GM23338 (cell line): Measurements from ENCODE around the gene BMP8B. TPM values are rescaled to one million over a fixed set of nuclear protein-coding genes. Genes with fewer than 3 reads are reported as not detected.

Experiments
- ATAC-seq: fragments of 200-7000 bp; cut with Tn5 transposase; 3 replicates; pipeline ENCODE4 v1.9.1; 2020
- DNase-seq: peaks from one replicate; pipeline ENCODE4 v3.0.0-alpha.2; 2015; ENCODE audit warnings: low spot score
- H2AFZ ChIP-seq: fragments of 200-600 bp; sonication (generic); 2 replicates; pipeline ENCODE4 v1.8.0; 2016; ENCODE audit warnings: antibody characterized with exemption, mild to moderate bottlenecking, moderate library complexity
- H3F3A ChIP-seq: fragments of 200-600 bp; sonication (generic); replicated peaks from 2 replicates; pipeline ENCODE4 v1.8.0; 2017; ENCODE audit warnings: antibody characterized with exemption, mixed run types, low read depth
- H3K27ac ChIP-seq: fragments of 200-600 bp; sonication (generic); 2 replicates; pipeline ENCODE4 v1.6.1; 2016; ENCODE audit warnings: low read depth
- H3K27me3 ChIP-seq: fragments of 200-600 bp; sonication (generic); 2 replicates; pipeline ENCODE4 v1.8.0; 2016; ENCODE audit warnings: mild to moderate bottlenecking, mixed run types, moderate library complexity; ENCODE audit not compliant: insufficient read depth
- H3K36me3 ChIP-seq: fragments of 200-600 bp; sonication (generic); 2 replicates; pipeline ENCODE4 v1.8.0; 2016; ENCODE audit warnings: mild to moderate bottlenecking; ENCODE audit not compliant: insufficient read depth
- H3K4me1 ChIP-seq: fragments of 200-600 bp; sonication (generic); 2 replicates; pipeline ENCODE4 v1.8.0; 2016; ENCODE audit warnings: mild to moderate bottlenecking, moderate library complexity; ENCODE audit not compliant: insufficient read depth
- H3K4me2 ChIP-seq: fragments of 200-600 bp; sonication (generic); 2 replicates; pipeline ENCODE4 v1.7.1; 2017; ENCODE audit warnings: mixed run types
- H3K4me3 ChIP-seq: fragments of 200-600 bp; sonication (generic); 2 replicates; pipeline ENCODE4 v1.6.1; 2016; ENCODE audit warnings: mixed run types
- H3K79me2 ChIP-seq: fragments of 200-600 bp; sonication (generic); replicated peaks from 2 replicates; pipeline ENCODE4 v1.8.0; 2017; ENCODE audit warnings: mild to moderate bottlenecking; ENCODE audit not compliant: insufficient read depth
- H3K9me2 ChIP-seq: fragments of 200-600 bp; sonication (generic); 2 replicates; pipeline ENCODE4 v1.8.0; 2017; ENCODE audit not compliant: insufficient read depth
- H4K20me1 ChIP-seq: fragments of 200-600 bp; sonication (generic); replicated peaks from 2 replicates; pipeline ENCODE4 v1.8.0; 2017; ENCODE audit warnings: mild to moderate bottlenecking; ENCODE audit not compliant: insufficient read depth
- H3K27ac Mint-ChIP-seq: 2 replicates; pipeline ENCODE4 v1.8.0; 2020; ENCODE audit warnings: inconsistent platforms, mild to moderate bottlenecking, moderate library complexity, mixed read lengths
- H3K27me3 Mint-ChIP-seq: 3 replicates; pipeline ENCODE4 v1.8.0; 2022; ENCODE audit warnings: low read depth, mild to moderate bottlenecking, moderate library complexity, mixed read lengths, inconsistent platforms; ENCODE audit not compliant: insufficient read depth, poor library complexity
- H3K36me3 Mint-ChIP-seq: 3 replicates; pipeline ENCODE4 v1.8.0; 2021; ENCODE audit warnings: low read depth, mild to moderate bottlenecking, inconsistent platforms, moderate library complexity, mixed read lengths
- H3K4me1 Mint-ChIP-seq: 3 replicates; pipeline ENCODE4 v1.8.0; 2020; ENCODE audit warnings: mild to moderate bottlenecking, inconsistent platforms, mixed read lengths
- H3K4me3 Mint-ChIP-seq: 3 replicates; pipeline ENCODE4 v1.8.0; 2021; ENCODE audit warnings: moderate library complexity, mild to moderate bottlenecking, inconsistent platforms, mixed read lengths
- H3K9me3 Mint-ChIP-seq: 3 replicates; pipeline ENCODE4 v1.8.0; 2020; ENCODE audit warnings: moderate library complexity, mild to moderate bottlenecking, inconsistent platforms, mixed read lengths
- CREB1 ChIP-seq: fragments of 250-450 bp; sonication (Bioruptor Pico); IDR thresholded peaks from 2 replicates; pipeline ENCODE4 v1.5.0; 2020; ENCODE audit warnings: low read depth, mild to moderate bottlenecking, moderate library complexity
- CTCF ChIP-seq, 2 experiments: fragments of 200-600 bp in 1 of 2; sonication (generic) in 1 of 2; conservative IDR thresholded peaks; 2 replicates each; pipeline versions ENCODE4 v1.5.1 to v1.6.1; 2016 to 2017; ENCODE audit warnings: antibody characterized with exemption in 2 of 2, low read depth in 2 of 2, mild to moderate bottlenecking in 2 of 2, moderate library complexity in 1 of 2
- ETS1 ChIP-seq: IDR thresholded peaks from 2 replicates; pipeline ENCODE4 v1.6.1; 2016; ENCODE audit warnings: antibody characterized with exemption
- EZH2 ChIP-seq: fragments of 200-600 bp; sonication (generic); IDR thresholded peaks from one replicate; pipeline ENCODE4 v1.8.0; 2017; ENCODE audit warnings: antibody characterized with exemption, mild to moderate bottlenecking, low read depth; ENCODE audit not compliant: unreplicated experiment
- EZH2phosphoT487 ChIP-seq: fragments of 200-600 bp; sonication (generic); IDR thresholded peaks from one replicate; pipeline ENCODE4 v1.8.1; 2018; ENCODE audit warnings: antibody characterized with exemption; ENCODE audit not compliant: unreplicated experiment
- JUNB ChIP-seq: IDR thresholded peaks from one replicate; pipeline ENCODE4 v1.6.1; 2016; ENCODE audit warnings: antibody characterized with exemption; ENCODE audit not compliant: unreplicated experiment
- NANOG ChIP-seq: IDR thresholded peaks from 2 replicates; pipeline ENCODE4 v1.6.1; 2016; ENCODE audit warnings: antibody characterized with exemption, borderline replicate concordance
- POLR2AphosphoS5 ChIP-seq: IDR thresholded peaks from 2 replicates; pipeline ENCODE4 v1.6.1; 2016; ENCODE audit warnings: antibody characterized with exemption, low read depth
- REST ChIP-seq: IDR thresholded peaks from one replicate; pipeline ENCODE4 v1.6.1; 2018; ENCODE audit warnings: antibody characterized with exemption; ENCODE audit not compliant: unreplicated experiment
- STAT1 ChIP-seq: IDR thresholded peaks from one replicate; pipeline ENCODE4 v1.6.1; 2016; ENCODE audit warnings: antibody characterized with exemption; ENCODE audit not compliant: unreplicated experiment
- ZNF114 ChIP-seq: fragments of 250-450 bp; sonication (Bioruptor Pico); IDR thresholded peaks from 2 replicates; pipeline ENCODE4 v1.5.0; 2020; ENCODE audit warnings: mild to moderate bottlenecking, moderate library complexity
- ZNF331 ChIP-seq: fragments of 250-450 bp; sonication (Bioruptor Pico); IDR thresholded peaks from 2 replicates; pipeline ENCODE4 v1.5.0; 2020; ENCODE audit warnings: low read depth, mild to moderate bottlenecking, moderate library complexity
- ZNF462 ChIP-seq: fragments of 250-450 bp; sonication (Bioruptor Pico); IDR thresholded peaks from 2 replicates; pipeline ENCODE4 v1.5.0; 2020; ENCODE audit warnings: mild to moderate bottlenecking, moderate library complexity
- polyA plus RNA-seq: library from polyadenylated mRNA; unstranded; fragments of >200 nt; fragmentation: Nextera tagmentation; extraction: Ambion mirVana; gene quantifications from 2 replicates; pipeline ENCODE4 v1.2.1, GENCODE V29; 2016
- total RNA-seq: library from RNA; depleted of rRNA; stranded (reverse); fragments of >200 nt; shearing (Covaris generic); gene quantifications from 2 replicates; pipeline ENCODE4 v1.2.3, GENCODE V29; 2014

Gene BMP8B
- total and polyA plus RNA-seq, 2 experiments from 2014 or later, result 0.16 to 0.90 TPM

- no peaks in the 10 kb centered on the region for H3K9me3 Mint-ChIP-seq
- Histone ChIP-seq H4K20me1 (peaks cover 18% of the 10 kb centered on the region), H3K4me2 (no peak overlapping the region), H3K27ac (no peak overlapping the region), H3F3A (no peaks in the 10 kb centered on the region), H3K79me2 (peaks cover 2% of the 10 kb centered on the region; the same call in 1 of the 2 replicates), H3K36me3 (peaks cover 68% of the 10 kb centered on the region), H3K27me3 (no peaks in the 10 kb centered on the region), H3K9me2 (no peaks in the 10 kb centered on the region), H3K4me1 (no peaks in the 10 kb centered on the region), H2AFZ (no peak overlapping the region), H3K4me3 (no peak overlapping the region)
- ATAC-seq (no peak), DNase-seq (no peak)
- H3K4me3 Mint-ChIP-seq, result no peak overlapping the region
- no peaks in the 10 kb centered on the region for H3K27me3 Mint-ChIP-seq
- no peaks in the 10 kb centered on the region; the same call in 2 of the 3 replicates for H3K4me1 Mint-ChIP-seq
- peaks cover 71% of the 10 kb centered on the region for H3K36me3 Mint-ChIP-seq
- H3K27ac Mint-ChIP-seq, result no peak overlapping the region
- TF ChIP-seq STAT1 (no peak), CREB1 (CRISPR knock-in tag) (no peak), ETS1 (no peak), ZNF331 (CRISPR knock-in tag) (no peak), REST (no peak), ZNF462 (CRISPR knock-in tag) (no peak), EZH2phosphoT487 (no peak), JUNB (no peak), NANOG (no peak), CTCF (conservative IDR thresholded peaks at IDR 0.05; ENCODE audit: low read depth in 2 of 2) (no peak), POLR2AphosphoS5 (no peak), EZH2 (no peak), ZNF114 (no peak)
These were observed 43.5 kb downstream of the BMP8B start for GRCh38 chr1:39745016-39745670.
